Astrocyte (in vitro differentiated cells and primary cell): ENCODE measurements around the gene GNL3L.

Experiments used
- EZH2 ChIP-seq: IDR thresholded peaks from 2 replicates; pipeline ENCODE4 v1.6.1; 2012; ENCODE audit warnings: mild to moderate bottlenecking, low read length, inconsistent platforms; ENCODE audit not compliant: insufficient read depth
- TF ChIP-seq, protein P1 (sequence below): IDR thresholded peaks from 2 replicates; pipeline ENCODE4 v1.5.1; 2011; ENCODE audit warnings: low read depth, mild to moderate bottlenecking, inconsistent platforms, low read length, moderate library complexity; ENCODE audit not compliant: insufficient read depth

DNA sequence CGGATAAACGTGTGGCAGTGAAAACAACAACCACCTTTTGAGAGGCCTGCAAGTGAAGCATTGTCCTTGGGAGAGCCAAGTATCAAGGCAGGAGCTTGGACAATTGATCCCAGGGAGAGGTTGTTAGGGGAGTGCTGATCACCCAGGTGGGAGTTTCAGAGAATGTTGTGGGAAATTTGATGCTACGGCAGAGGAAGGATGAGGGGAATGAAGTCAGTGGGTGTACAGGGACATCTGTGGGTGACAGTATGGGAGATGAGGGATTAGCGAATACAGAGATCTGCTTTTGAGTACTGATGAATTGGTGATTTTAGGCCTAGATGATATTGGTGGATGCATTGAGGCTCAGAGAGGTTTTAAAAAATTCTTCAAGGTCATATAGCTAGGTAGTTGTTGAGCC lies 4.3 kb downstream of the GNL3L start:
- TF ChIP-seq EZH2, result no peak
- TF ChIP-seq, protein P1, sequence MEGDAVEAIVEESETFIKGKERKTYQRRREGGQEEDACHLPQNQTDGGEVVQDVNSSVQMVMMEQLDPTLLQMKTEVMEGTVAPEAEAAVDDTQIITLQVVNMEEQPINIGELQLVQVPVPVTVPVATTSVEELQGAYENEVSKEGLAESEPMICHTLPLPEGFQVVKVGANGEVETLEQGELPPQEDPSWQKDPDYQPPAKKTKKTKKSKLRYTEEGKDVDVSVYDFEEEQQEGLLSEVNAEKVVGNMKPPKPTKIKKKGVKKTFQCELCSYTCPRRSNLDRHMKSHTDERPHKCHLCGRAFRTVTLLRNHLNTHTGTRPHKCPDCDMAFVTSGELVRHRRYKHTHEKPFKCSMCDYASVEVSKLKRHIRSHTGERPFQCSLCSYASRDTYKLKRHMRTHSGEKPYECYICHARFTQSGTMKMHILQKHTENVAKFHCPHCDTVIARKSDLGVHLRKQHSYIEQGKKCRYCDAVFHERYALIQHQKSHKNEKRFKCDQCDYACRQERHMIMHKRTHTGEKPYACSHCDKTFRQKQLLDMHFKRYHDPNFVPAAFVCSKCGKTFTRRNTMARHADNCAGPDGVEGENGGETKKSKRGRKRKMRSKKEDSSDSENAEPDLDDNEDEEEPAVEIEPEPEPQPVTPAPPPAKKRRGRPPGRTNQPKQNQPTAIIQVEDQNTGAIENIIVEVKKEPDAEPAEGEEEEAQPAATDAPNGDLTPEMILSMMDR, result no peak
